ENCODE measurements around the gene RBM4. TPM values are rescaled to one million over a fixed set of nuclear protein-coding genes. Genes with fewer than 3 reads are reported as not detected.

Gene RBM4
- total RNA-seq, 4 donors from 2014 or later: 104 to 147 (median 131) TPM

DNA sequence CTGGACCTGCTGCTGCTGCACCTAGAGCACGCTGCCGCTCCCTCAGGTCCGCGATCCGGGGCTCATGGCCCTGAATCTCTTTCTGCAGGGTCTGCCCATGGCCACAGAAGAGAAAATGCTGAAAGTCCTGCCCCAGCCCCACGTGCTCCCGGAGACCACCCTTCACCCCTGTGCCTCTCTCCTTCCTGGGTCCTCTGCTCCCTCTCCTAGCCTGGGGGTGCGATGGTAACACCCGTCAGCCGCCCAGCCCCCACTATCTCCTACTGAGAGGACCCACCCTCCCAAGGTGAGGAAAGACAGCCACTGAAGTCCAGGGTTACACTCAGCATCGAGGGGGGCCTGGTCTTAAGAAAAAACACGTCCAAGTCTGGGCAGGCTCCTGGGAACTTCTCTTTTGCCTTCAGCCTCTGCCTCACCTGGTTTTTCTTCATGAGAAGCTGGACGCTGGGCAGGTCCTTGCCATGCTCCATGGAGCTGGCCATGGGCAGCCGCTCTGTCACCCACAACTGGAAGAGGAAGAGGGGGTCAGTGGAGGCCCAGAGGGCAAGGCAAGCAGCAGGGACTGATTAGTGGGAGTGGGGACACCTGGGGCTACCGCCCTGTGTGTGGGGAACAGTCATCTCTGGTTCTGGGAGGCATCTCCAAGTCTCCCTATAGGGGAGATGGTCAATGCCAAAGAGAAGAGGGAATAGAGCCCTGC, 55.0 kb downstream of the RBM4 start:
- H3K27ac ChIP-seq: no peak overlapping the region
- DNase-seq: no peak
- no peaks in the 10 kb centered on the region for H3K36me3 ChIP-seq
- H3K4me3 ChIP-seq (replicated peaks in 1 of 3): no peak overlapping the region
- H3K9me3 ChIP-seq: no peaks in the 10 kb centered on the region
- WGBS, 2 donors: 87 to 95% methylated on average over 13 to 15 of the region's 15 CpGs
- TF ChIP-seq, protein P1, sequence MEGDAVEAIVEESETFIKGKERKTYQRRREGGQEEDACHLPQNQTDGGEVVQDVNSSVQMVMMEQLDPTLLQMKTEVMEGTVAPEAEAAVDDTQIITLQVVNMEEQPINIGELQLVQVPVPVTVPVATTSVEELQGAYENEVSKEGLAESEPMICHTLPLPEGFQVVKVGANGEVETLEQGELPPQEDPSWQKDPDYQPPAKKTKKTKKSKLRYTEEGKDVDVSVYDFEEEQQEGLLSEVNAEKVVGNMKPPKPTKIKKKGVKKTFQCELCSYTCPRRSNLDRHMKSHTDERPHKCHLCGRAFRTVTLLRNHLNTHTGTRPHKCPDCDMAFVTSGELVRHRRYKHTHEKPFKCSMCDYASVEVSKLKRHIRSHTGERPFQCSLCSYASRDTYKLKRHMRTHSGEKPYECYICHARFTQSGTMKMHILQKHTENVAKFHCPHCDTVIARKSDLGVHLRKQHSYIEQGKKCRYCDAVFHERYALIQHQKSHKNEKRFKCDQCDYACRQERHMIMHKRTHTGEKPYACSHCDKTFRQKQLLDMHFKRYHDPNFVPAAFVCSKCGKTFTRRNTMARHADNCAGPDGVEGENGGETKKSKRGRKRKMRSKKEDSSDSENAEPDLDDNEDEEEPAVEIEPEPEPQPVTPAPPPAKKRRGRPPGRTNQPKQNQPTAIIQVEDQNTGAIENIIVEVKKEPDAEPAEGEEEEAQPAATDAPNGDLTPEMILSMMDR (IDR thresholded peaks at IDR 0.05): no peak
- no peak for TF ChIP-seq POLR2A (IDR thresholded peaks at IDR 0.05)
- H3K4me1 ChIP-seq: no peaks in the 10 kb centered on the region
- H3K27me3 ChIP-seq: no peaks in the 10 kb centered on the region
- intact Hi-C loops (cut with DNase I): loop anchor here (5.0 kb wide), 1 partner anchor 139 kb away; no protein-coding TSS in a partner anchor

DNA sequence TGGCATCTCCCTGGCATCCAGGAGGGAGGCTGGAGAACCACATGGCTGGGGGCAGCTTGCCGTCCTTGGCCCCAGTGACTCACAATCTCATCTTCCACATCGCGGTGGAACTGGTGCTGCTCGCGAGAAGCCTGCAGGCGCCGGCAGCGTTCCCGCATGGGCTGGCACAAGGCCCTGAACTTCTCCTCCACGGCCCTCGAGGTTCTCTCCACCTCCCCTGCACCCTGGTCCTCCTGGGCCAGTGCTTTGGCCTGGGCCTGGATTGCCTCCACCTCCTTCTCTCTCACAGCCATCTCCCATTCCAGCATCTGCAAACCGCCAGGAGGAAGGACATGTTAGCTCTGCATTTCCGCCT, 55.5 kb downstream of the RBM4 start:
- intact Hi-C loops (cut with DNase I): loop anchor here (5.0 kb wide), 1 partner anchor 138 kb away; no protein-coding TSS in a partner anchor
- Histone ChIP-seq H3K4me3 (replicated peaks in 1 of 3) (no peak overlapping the region), H3K27me3 (no peaks in the 10 kb centered on the region), H3K4me1 (no peaks in the 10 kb centered on the region), H3K36me3 (no peaks in the 10 kb centered on the region), H3K27ac (no peak overlapping the region), H3K9me3 (no peaks in the 10 kb centered on the region)
- DNase-seq: no peak
- WGBS, 2 donors: 88 to 92% methylated on average over 12 to 13 of the region's 13 CpGs
- no peak for TF ChIP-seq POLR2A (IDR thresholded peaks at IDR 0.05)

DNA sequence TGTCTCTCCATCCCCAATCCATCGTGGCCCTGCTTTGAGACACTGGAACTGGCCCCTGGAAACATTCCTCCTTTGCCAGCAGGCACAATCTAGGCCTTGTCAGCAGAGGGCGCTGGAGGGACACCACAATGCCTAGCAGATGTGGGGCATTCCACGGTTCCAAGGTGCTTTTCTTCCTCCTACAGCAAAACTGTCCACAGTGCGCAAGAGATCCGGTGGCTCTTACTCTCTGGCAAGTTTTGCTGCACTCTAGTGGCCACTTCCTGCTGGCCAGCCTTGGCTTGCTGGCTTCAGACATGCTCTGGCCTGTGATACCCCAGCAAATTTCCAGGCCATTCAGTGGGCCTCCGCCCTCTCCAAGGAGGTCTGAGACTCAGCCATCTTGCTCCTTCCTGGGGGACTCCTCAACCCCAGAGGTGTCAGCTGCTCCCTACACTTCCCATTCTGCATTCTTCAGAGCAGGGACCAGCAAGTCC, 56.3 kb downstream of the RBM4 start:
- H3K9me3 ChIP-seq: no peaks in the 10 kb centered on the region
- WGBS, 2 donors: 20 to 22% methylated on average over 6 of the region's 6 CpGs
- peak; percentile 89 to 92 for DNase-seq
- H3K27ac ChIP-seq: no peak overlapping the region
- no peak for TF ChIP-seq POLR2A (IDR thresholded peaks at IDR 0.05)
- TF ChIP-seq, protein P1 (IDR thresholded peaks at IDR 0.05): peak; percentile 88 to 97 (median 94)
- intact Hi-C loops (cut with DNase I): loop anchor here (5.0 kb wide), 1 partner anchor 138 kb away; no protein-coding TSS in a partner anchor
- H3K4me1 ChIP-seq: no peaks in the 10 kb centered on the region
- H3K36me3 ChIP-seq: no peaks in the 10 kb centered on the region
- H3K27me3 ChIP-seq: no peaks in the 10 kb centered on the region
- H3K4me3 ChIP-seq (replicated peaks in 1 of 3): no peak overlapping the region

Small RNAs within 50 kb of the gene (small RNA-seq; reads per million reads assigned to genes)
- gene RNU4-39P: not detected

Other genes with a start within 250 kb of the RBM4 start
- not detected for gene NPAS4, start 217.7 kb upstream of the RBM4 start, total RNA-seq
- 10 to 100 TPM; 35.5 to 58.3 (median 39.7) TPM for gene MRPL11, start 199.9 kb upstream of the RBM4 start, total RNA-seq
- gene PELI3, start 171.8 kb upstream of the RBM4 start, total RNA-seq: 10 to 100 TPM; 11.4 to 21.8 (median 14.7) TPM
- gene DPP3, start 158.3 kb upstream of the RBM4 start, total RNA-seq: 10 to 100 TPM; 10.9 to 38.7 (median 35.8) TPM
- gene BBS1, start 128.1 kb upstream of the RBM4 start, total RNA-seq: 100 to 1,000 TPM in 3 of 4 donors, 10 to 100 TPM in 1; 83.2 to 200 (median 165) TPM
- gene ZDHHC24, start 92.7 kb upstream of the RBM4 start, total RNA-seq: 10 to 100 TPM; 20.3 to 25.9 (median 22.3) TPM
- under 1 TPM in 1 of 4 donors, not detected in 3; 0.27 TPM for gene ACTN3, start 91.8 kb upstream of the RBM4 start, total RNA-seq
- 10 to 100 TPM; 30.4 to 79.1 (median 64.6) TPM for gene CTSF, start 70.1 kb upstream of the RBM4 start, total RNA-seq
- 1 to 10 TPM in 2 of 4 donors, under 1 TPM in 2; 0.92 to 2.1 (median 1.1) TPM for gene CCDC87, start 45.6 kb upstream of the RBM4 start, total RNA-seq
- 10 to 100 TPM; 22.7 to 48.5 (median 28.9) TPM for gene CCS, start 45.5 kb upstream of the RBM4 start, total RNA-seq
- gene RBM14, start 22.1 kb upstream of the RBM4 start, total RNA-seq: 10 to 100 TPM; 31.8 to 76.9 (median 62.9) TPM
- gene RBM4B, start 39.2 kb downstream of the RBM4 start, total RNA-seq: 10 to 100 TPM; 16.6 to 24.7 (median 24.2) TPM
- gene SPTBN2, start 90.5 kb downstream of the RBM4 start, total RNA-seq: 1 to 10 TPM in 2 of 4 donors, under 1 TPM in 2; 0.25 to 1.6 (median 0.83) TPM
- gene RCE1, start 204.7 kb downstream of the RBM4 start, total RNA-seq: 10 to 100 TPM; 10.8 to 23.6 (median 16.1) TPM
- gene LRFN4, start 218.4 kb downstream of the RBM4 start, total RNA-seq: 1 to 10 TPM; 4.7 to 7.5 (median 5.9) TPM